ENCODE measurements around the gene PKP3. TPM values are rescaled to one million over a fixed set of nuclear protein-coding genes. Genes with fewer than 3 reads are reported as not detected.

The PKP3 gene
- total RNA-seq, 4 donors from 2014 or later = 612 to 880 (median 754) TPM

DNA sequence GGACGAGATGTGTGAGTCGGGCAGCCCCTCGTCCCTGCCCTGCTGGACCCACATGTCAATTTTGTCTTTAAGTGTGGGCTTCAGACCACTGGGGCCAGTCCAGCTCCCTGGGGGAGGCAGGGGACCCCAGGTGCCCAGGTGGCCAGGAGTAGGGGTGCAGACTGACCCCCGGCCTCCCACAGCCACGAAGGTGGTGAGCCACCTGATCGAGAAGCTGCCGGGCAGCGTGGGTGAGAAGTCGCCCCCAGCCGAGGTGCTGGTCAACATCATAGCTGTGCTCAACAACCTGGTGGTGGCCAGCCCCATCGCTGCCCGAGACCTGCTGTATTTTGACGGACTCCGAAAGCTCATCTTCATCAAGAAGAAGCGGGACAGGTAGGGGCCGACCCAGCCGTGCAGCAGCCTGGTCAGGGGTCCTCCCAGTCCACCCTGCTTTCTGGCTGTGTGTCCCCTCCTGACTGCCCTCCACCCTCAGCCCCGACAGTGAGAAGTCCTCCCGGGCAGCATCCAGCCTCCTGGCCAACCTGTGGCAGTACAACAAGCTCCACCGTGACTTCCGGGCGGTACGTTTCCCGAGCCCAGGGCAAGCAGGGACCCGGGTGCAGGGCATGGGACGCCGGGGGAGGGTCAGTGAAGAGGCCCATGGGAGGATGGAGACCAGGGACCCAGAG, 9.9 kb downstream of the PKP3 start:
- no peak for DNase-seq (ENCODE audit: low spot score in 2 of 2)
- 87% methylated on average over 22 to 27 of the region's 27 CpGs for WGBS, 2 donors
- intact Hi-C loops (cut with DNase I; ENCODE audit: low total_unique reads) = loop anchor here (10.0 kb wide), 1 partner anchor 101 kb away; the partner anchor contains the start of gene RNH1
- no peak for TF ChIP-seq POLR2A (IDR thresholded peaks at IDR 0.05)
- TF ChIP-seq, protein P1, sequence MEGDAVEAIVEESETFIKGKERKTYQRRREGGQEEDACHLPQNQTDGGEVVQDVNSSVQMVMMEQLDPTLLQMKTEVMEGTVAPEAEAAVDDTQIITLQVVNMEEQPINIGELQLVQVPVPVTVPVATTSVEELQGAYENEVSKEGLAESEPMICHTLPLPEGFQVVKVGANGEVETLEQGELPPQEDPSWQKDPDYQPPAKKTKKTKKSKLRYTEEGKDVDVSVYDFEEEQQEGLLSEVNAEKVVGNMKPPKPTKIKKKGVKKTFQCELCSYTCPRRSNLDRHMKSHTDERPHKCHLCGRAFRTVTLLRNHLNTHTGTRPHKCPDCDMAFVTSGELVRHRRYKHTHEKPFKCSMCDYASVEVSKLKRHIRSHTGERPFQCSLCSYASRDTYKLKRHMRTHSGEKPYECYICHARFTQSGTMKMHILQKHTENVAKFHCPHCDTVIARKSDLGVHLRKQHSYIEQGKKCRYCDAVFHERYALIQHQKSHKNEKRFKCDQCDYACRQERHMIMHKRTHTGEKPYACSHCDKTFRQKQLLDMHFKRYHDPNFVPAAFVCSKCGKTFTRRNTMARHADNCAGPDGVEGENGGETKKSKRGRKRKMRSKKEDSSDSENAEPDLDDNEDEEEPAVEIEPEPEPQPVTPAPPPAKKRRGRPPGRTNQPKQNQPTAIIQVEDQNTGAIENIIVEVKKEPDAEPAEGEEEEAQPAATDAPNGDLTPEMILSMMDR (IDR thresholded peaks at IDR 0.05) = no peak
- no peak overlapping the region for H3K4me3 ChIP-seq (ENCODE audit: low read depth, poor library complexity, severe bottlenecking)

DNA sequence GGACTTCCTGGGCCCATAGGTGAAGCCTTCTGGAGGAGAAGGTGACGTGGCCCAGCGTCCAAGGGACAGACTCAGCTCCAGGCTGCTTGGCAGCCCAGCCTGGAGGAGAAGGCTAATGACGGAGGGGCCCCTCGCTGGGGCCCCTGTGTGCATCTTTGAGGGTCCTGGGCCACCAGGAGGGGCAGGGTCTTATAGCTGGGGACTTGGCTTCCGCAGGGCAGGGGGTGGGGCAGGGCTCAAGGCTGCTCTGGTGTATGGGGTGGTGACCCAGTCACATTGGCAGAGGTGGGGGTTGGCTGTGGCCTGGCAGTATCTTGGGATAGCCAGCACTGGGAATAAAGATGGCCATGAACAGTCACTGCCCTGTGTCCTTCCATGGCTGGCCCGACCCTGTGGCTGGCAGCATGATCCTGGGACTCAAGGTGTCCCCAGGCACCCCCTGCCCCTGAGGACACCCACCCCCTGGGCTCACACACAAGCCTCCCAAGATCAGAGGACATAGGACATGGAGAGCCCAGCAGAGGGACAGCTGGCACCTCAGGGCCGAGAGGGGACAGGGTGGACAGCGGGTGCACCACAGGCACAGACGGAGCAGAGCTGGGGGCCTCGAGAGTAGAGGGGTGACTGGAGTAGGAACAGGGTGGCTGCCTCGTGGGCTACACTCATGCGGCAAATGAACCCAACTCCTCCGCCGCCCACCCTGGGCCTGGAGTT, 10.7 kb downstream of the PKP3 start:
- intact Hi-C loops (cut with DNase I; ENCODE audit: low total_unique reads) = loop anchor here (10.0 kb wide), 1 partner anchor 100 kb away; the partner anchor contains the start of gene RNH1
- 85 to 91% methylated on average over 9 to 14 of the region's 14 CpGs for WGBS, 2 donors
- H3K4me3 ChIP-seq (ENCODE audit: low read depth, poor library complexity, severe bottlenecking) = no peak overlapping the region
- no peak for TF ChIP-seq POLR2A (IDR thresholded peaks at IDR 0.05)
- TF ChIP-seq, protein P1 (IDR thresholded peaks at IDR 0.05) = no peak
- no peak for DNase-seq (ENCODE audit: low spot score in 2 of 2)

DNA sequence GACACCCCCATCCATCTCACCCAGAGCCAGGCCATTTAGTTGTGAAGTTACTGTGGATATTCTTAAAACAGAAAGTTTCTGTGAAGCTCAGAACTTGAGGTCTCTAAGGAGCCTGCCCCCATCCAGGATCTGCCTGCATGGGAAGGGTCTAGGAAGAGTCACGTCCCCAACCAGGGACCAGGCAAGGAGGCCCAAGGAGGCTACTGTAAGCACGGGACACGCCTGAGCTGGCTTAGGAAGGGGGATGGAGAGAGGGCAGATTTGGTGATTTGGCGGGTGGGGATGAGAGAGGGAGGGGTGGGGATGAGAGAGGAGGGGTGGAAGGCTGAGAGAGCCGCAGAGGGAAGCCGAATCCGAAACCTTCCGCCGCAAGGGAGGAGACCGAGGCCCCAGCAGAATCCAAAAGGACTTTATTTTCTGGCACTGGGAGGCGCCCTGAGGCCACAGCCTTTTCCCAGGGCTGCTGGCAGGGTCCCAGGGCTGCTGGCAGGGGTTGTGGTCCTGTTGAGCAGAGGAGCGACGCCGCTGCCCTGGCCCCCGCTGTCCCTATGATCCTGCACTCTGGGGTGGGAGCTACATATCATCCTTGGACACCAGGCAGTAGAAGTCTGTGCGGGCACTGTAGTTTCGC, 11.4 kb downstream of the PKP3 start:
- WGBS, 2 donors = 40 to 48% methylated on average over 17 of the region's 17 CpGs
- no peak overlapping the region for H3K4me3 ChIP-seq (ENCODE audit: low read depth, poor library complexity, severe bottlenecking)
- TF ChIP-seq POLR2A (IDR thresholded peaks at IDR 0.05) = no peak
- TF ChIP-seq, protein P1 (IDR thresholded peaks at IDR 0.05) = no peak
- intact Hi-C loops (cut with DNase I; ENCODE audit: low total_unique reads) = loop anchor here (10.0 kb wide), 1 partner anchor 99 kb away; the partner anchor contains the start of gene RNH1
- DNase-seq (ENCODE audit: low spot score in 2 of 2) = no peak

DNA sequence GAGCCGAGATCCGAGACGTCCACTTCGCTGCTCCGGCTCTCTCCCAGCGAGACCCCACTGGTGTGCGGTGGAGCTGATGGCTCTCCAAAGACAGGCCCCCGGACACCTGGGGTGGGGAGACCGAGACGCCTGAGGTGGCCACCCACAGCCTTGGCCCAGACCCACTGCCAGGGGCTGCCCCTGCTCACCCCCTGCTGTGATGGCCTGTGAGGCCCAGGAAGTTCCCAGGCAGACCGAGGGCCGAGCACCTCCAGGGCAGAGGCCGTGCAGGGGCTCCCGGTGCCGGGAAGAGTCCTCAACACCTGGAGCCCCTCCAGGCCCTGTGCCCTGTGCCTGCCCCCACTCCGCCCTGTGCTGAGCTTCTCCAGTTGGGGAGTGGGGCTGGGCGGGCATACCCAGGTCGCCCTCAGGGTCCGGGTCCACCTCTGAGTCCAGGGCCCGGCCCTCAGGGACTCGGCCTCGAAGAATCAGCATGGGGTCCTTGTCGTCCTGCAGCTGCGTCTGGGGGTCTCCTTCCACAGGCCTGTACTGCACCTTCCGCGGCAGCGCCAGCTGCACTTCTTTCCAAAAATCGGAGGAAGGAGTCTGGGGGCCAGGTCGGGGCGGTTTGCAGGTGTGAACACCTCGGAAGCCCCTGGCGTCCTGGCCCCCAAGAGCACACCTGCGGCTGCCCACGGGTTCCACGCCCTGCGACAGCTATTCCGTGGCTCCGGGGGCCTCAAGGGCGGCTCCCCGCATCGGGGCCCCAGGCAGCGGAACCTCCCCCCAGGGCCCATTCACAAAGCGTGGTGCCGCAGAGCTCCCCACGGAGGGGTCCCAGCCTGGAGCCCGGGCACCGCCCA, 12.2 kb downstream of the PKP3 start:
- DNase-seq (ENCODE audit: low spot score in 2 of 2) = peak in 1 of 2 donors; percentile 87
- intact Hi-C loops (cut with DNase I; ENCODE audit: low total_unique reads) = loop anchor here (10.0 kb wide), 1 partner anchor 99 kb away; the partner anchor contains the start of gene RNH1
- H3K4me3 ChIP-seq (ENCODE audit: low read depth, poor library complexity, severe bottlenecking) = peak overlapping the region; percentile 23
- 36 to 47% methylated on average over 27 to 35 of the region's 47 CpGs for WGBS, 2 donors
- TF ChIP-seq POLR2A (IDR thresholded peaks at IDR 0.05) = no peak
- TF ChIP-seq, protein P1 (IDR thresholded peaks at IDR 0.05) = no peak

Data from lower leg skin (tissue), 4 donors.